Activated naive CD8-positive, alpha-beta T cell treated with anti-CD3 and anti-CD28 coated beads, Interleukin-2, amount 50 U/mL, for 24 hours (primary cell): Measurements from ENCODE around the gene DNAJC12.
"Not testable (repeated sequence)": the region's sequence is repeated elsewhere in the genome, so short reads cannot be mapped to it uniquely, and the experiment has no call there.

Experiments used
- ATAC-seq: fragments of 150-1000 bp; cut with Tn5 transposase; one replicate; pipeline ENCODE4 v1.10.0; 2021
- DNase-seq: peaks from one replicate; pipeline ENCODE4 v3.0.0; 2021
- H3K27ac Mint-ChIP-seq: one replicate; pipeline ENCODE4 v1.8.0; 2021; ENCODE audit warnings: mild to moderate bottlenecking, mixed read lengths
- H3K27me3 Mint-ChIP-seq: one replicate; pipeline ENCODE4 v1.8.0; 2021; ENCODE audit warnings: mixed read lengths
- H3K36me3 Mint-ChIP-seq: one replicate; pipeline ENCODE4 v1.8.0; 2021; ENCODE audit warnings: low read depth, mixed read lengths
- H3K4me1 Mint-ChIP-seq: one replicate; pipeline ENCODE4 v1.8.0; 2021; ENCODE audit warnings: mixed read lengths
- H3K4me3 Mint-ChIP-seq: one replicate; pipeline ENCODE4 v1.8.0; 2021; ENCODE audit warnings: mild to moderate bottlenecking, moderate library complexity, mixed read lengths
- H3K9me3 Mint-ChIP-seq: one replicate; pipeline ENCODE4 v1.8.0; 2021; ENCODE audit warnings: mixed read lengths

The DNAJC12 gene

GRCh38 chr10:67790534-67791408, 47.2 kb downstream of the DNAJC12 start:
- Mint-ChIP-seq H3K4me3 (peak overlapping the region; percentile 0), H3K9me3 (no peaks in the 10 kb centered on the region), H3K4me1 (peaks cover 30% of the 10 kb centered on the region), H3K27me3 (peaks cover 3% of the 10 kb centered on the region), H3K27ac (peak overlapping the region; percentile 83), H3K36me3 (no peaks in the 10 kb centered on the region)
- DNase-seq, result no peak
- peak; percentile 83 for ATAC-seq

- no peak for ATAC-seq
- no peak overlapping the region for H3K4me3 Mint-ChIP-seq
- no peak for DNase-seq
- H3K9me3 Mint-ChIP-seq, result no peaks in the 10 kb centered on the region
- peaks cover 3% of the 10 kb centered on the region for H3K27me3 Mint-ChIP-seq
- peaks cover 37% of the 10 kb centered on the region for H3K4me1 Mint-ChIP-seq
- H3K27ac Mint-ChIP-seq, result no peak overlapping the region
- H3K36me3 Mint-ChIP-seq, result no peaks in the 10 kb centered on the region
These were observed 48.2 kb downstream of the DNAJC12 start for GRCh38 chr10:67789769-67790168.

- H3K9me3 Mint-ChIP-seq, result no peaks in the 10 kb centered on the region
- H3K27me3 Mint-ChIP-seq, result peaks cover 3% of the 10 kb centered on the region
- H3K36me3 Mint-ChIP-seq, result no peaks in the 10 kb centered on the region
- DNase-seq, result peak; percentile 84
- ATAC-seq, result peak; percentile 65
- peak overlapping the region; percentile 62 for H3K27ac Mint-ChIP-seq
- peaks cover 51% of the 10 kb centered on the region for H3K4me1 Mint-ChIP-seq
- no peak overlapping the region for H3K4me3 Mint-ChIP-seq
These were observed 49.7 kb downstream of the DNAJC12 start for GRCh38 chr10:67788028-67788886.

- H3K4me1 Mint-ChIP-seq, result peaks cover 39% of the 10 kb centered on the region
- no peaks in the 10 kb centered on the region for H3K9me3 Mint-ChIP-seq
- DNase-seq, result no peak
- H3K4me3 Mint-ChIP-seq, result no peak overlapping the region
- H3K27me3 Mint-ChIP-seq, result peaks cover 2% of the 10 kb centered on the region
- H3K27ac Mint-ChIP-seq, result no peak overlapping the region
- no peaks in the 10 kb centered on the region for H3K36me3 Mint-ChIP-seq
- ATAC-seq, result peak; percentile 52
These were observed 52.9 kb downstream of the DNAJC12 start for GRCh38 chr10:67785098-67785497.

GRCh38 chr10:67784474-67784873, 53.5 kb downstream of the DNAJC12 start:
- no peaks in the 10 kb centered on the region for H3K9me3 Mint-ChIP-seq
- DNase-seq (no peak), ATAC-seq (no peak)
- H3K4me3 Mint-ChIP-seq, result no peak overlapping the region
- H3K36me3 Mint-ChIP-seq, result no peaks in the 10 kb centered on the region
- peak overlapping the region; percentile 72 for H3K27ac Mint-ChIP-seq
- H3K27me3 Mint-ChIP-seq, result peaks cover 2% of the 10 kb centered on the region
- peaks cover 40% of the 10 kb centered on the region for H3K4me1 Mint-ChIP-seq

GRCh38 chr10:67783606-67784294, 54.2 kb downstream of the DNAJC12 start:
- no peak for ATAC-seq
- no peak for DNase-seq
- Mint-ChIP-seq H3K36me3 (no peaks in the 10 kb centered on the region), H3K27me3 (peaks cover 2% of the 10 kb centered on the region), H3K27ac (peak overlapping the region; percentile 72), H3K4me3 (peak overlapping the region; percentile 40), H3K4me1 (peaks cover 34% of the 10 kb centered on the region), H3K9me3 (no peaks in the 10 kb centered on the region)

GRCh38 chr10:67782530-67782929, 55.5 kb downstream of the DNAJC12 start:
- ATAC-seq (no peak), DNase-seq (no peak)
- Mint-ChIP-seq H3K27ac (no peak overlapping the region), H3K4me1 (peaks cover 28% of the 10 kb centered on the region), H3K27me3 (no peaks in the 10 kb centered on the region), H3K9me3 (no peaks in the 10 kb centered on the region), H3K4me3 (no peak overlapping the region), H3K36me3 (no peaks in the 10 kb centered on the region)

GRCh38 chr10:67780759-67781538, 57.0 kb downstream of the DNAJC12 start:
- DNase-seq, result no peak
- Mint-ChIP-seq H3K27me3 (no peaks in the 10 kb centered on the region), H3K4me3 (no peak overlapping the region), H3K27ac (no peak overlapping the region), H3K36me3 (no peaks in the 10 kb centered on the region), H3K9me3 (no peaks in the 10 kb centered on the region), H3K4me1 (peaks cover 28% of the 10 kb centered on the region)
- ATAC-seq, result no peak

GRCh38 chr10:67780204-67780621, 57.8 kb downstream of the DNAJC12 start:
- not testable (repeated sequence) for H3K27ac Mint-ChIP-seq, H3K36me3 Mint-ChIP-seq, H3K4me3 Mint-ChIP-seq, ATAC-seq, H3K27me3 Mint-ChIP-seq, DNase-seq, H3K9me3 Mint-ChIP-seq
- H3K4me1 Mint-ChIP-seq, result peaks cover 25% of the 10 kb centered on the region

- H3K36me3 Mint-ChIP-seq, result no peaks in the 10 kb centered on the region
- no peaks in the 10 kb centered on the region for H3K27me3 Mint-ChIP-seq
- H3K4me3 Mint-ChIP-seq, result no peak overlapping the region
- peak; percentile 76 for ATAC-seq
- peak; percentile 66 for DNase-seq
- H3K27ac Mint-ChIP-seq, result no peak overlapping the region
- peaks cover 20% of the 10 kb centered on the region for H3K4me1 Mint-ChIP-seq
- H3K9me3 Mint-ChIP-seq, result no peaks in the 10 kb centered on the region
These were observed 58.4 kb downstream of the DNAJC12 start for GRCh38 chr10:67779465-67780203.

- no peak overlapping the region for H3K27ac Mint-ChIP-seq
These were observed 61.6 kb downstream of the DNAJC12 start for GRCh38 chr10:67776371-67776770.

GRCh38 chr10:67775279-67775678, 62.7 kb downstream of the DNAJC12 start:
- Mint-ChIP-seq H3K27ac (no peak overlapping the region), H3K36me3 (no peaks in the 10 kb centered on the region), H3K4me3 (no peak overlapping the region)

More at GRCh38 chr10:67776371-67776770, 61.6 kb downstream of the DNAJC12 start:
- DNase-seq, result no peak
- Mint-ChIP-seq H3K9me3 (no peaks in the 10 kb centered on the region), H3K36me3 (no peaks in the 10 kb centered on the region), H3K4me3 (no peak overlapping the region), H3K27me3 (no peaks in the 10 kb centered on the region), H3K4me1 (peaks cover 15% of the 10 kb centered on the region)
- ATAC-seq, result no peak

GRCh38 chr10:67772894-67773511, 65.0 kb downstream of the DNAJC12 start:
- Mint-ChIP-seq H3K4me3 (no peak overlapping the region), H3K36me3 (no peaks in the 10 kb centered on the region), H3K27me3 (no peaks in the 10 kb centered on the region), H3K9me3 (no peaks in the 10 kb centered on the region), H3K4me1 (peaks cover 17% of the 10 kb centered on the region), H3K27ac (peak overlapping the region; percentile 47)
- no peak for DNase-seq
- ATAC-seq, result peak; percentile 79

More at GRCh38 chr10:67775279-67775678, 62.7 kb downstream of the DNAJC12 start:
- H3K9me3 Mint-ChIP-seq, result no peaks in the 10 kb centered on the region
- H3K27me3 Mint-ChIP-seq, result no peaks in the 10 kb centered on the region
- H3K4me1 Mint-ChIP-seq, result peaks cover 18% of the 10 kb centered on the region
- ATAC-seq (no peak), DNase-seq (no peak)
